Endothelial cell of umbilical vein (primary cell): ENCODE results near the gene CHN1.

Experiments used
- CTCF ChIP-seq, 2 donors: IDR thresholded peaks; 1 replicate in 1 of 2; 2 replicates in 1 of 2; pipeline ENCODE4 v1.5.1; 2011; ENCODE audit warnings: low read length in 2 of 2, mild to moderate bottlenecking in 2 of 2, moderate library complexity in 2 of 2, control low read depth in 1 of 2, inconsistent platforms in 1 of 2, low read depth in 1 of 2; ENCODE audit not compliant: insufficient read depth in 1 of 2; ENCODE audit errors: extremely low read depth in 1 of 2
- EZH2 ChIP-seq: IDR thresholded peaks from 2 replicates; pipeline ENCODE4 v1.6.1; 2012; ENCODE audit warnings: borderline replicate concordance, low read depth, mild to moderate bottlenecking, moderate library complexity, low read length, inconsistent platforms; ENCODE audit not compliant: severe bottlenecking
- FOS ChIP-seq: IDR thresholded peaks from 2 replicates; pipeline ENCODE4 v1.6.1; 2011; ENCODE audit warnings: mild to moderate bottlenecking, low read length, moderate library complexity, borderline replicate concordance; ENCODE audit not compliant: insufficient read depth
- GATA2 ChIP-seq: IDR thresholded peaks from 2 replicates; pipeline ENCODE4 v1.7.0; 2011; ENCODE audit warnings: low read depth, mild to moderate bottlenecking, moderate library complexity, mixed read lengths, low read length; ENCODE audit not compliant: insufficient read length, insufficient read depth
- JUN ChIP-seq: IDR thresholded peaks from 2 replicates; pipeline ENCODE4 v1.6.1; 2011; ENCODE audit warnings: borderline replicate concordance, low read depth; ENCODE audit not compliant: insufficient read length, insufficient read depth
- MYC ChIP-seq: IDR thresholded peaks from one replicate; pipeline ENCODE4 v1.6.1; 2011; ENCODE audit warnings: mild to moderate bottlenecking, low read depth, low read length
- POLR2A ChIP-seq: IDR thresholded peaks from 2 replicates; pipeline ENCODE4 v1.6.1; 2012; ENCODE audit warnings: low read depth, mild to moderate bottlenecking, control low read depth, low read length
- POLR2AphosphoS5 ChIP-seq: IDR thresholded peaks from 2 replicates; pipeline ENCODE4 v1.6.1; 2012; ENCODE audit warnings: low read depth, mild to moderate bottlenecking, control low read depth, low read length, moderate library complexity; ENCODE audit not compliant: insufficient read depth
- TF ChIP-seq, protein P1 (sequence below): IDR thresholded peaks from 2 replicates; pipeline ENCODE4 v1.6.1; 2011; ENCODE audit not compliant: insufficient read depth, insufficient read length

DNA sequence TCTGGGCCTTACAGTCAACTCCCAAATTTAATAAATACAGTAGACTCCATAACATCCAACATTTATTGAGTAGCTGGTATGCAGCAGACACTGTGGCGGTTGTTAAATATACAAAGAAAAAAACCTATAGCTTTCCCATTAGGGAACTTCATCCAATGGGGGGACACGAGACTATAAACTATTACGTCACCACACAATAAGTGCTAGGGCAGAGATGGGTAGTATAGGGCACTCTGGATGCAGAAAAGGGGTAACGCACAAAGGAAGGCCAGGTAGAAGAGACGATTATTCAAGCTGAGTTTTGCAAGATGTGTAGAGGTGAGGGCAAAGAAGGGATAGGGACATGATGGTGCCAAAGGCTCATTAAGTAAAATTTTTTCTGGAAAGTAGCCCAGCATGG lies 10.8 kb downstream of the CHN1 start:
- no peak for TF ChIP-seq CTCF (IDR thresholded peaks at IDR 0.05; ENCODE audit: extremely low read depth in 1 of 2, insufficient read depth in 1 of 2, low read depth in 1 of 2, low read length in 2 of 2)
- no peak for TF ChIP-seq EZH2
- no peak for TF ChIP-seq POLR2A
- TF ChIP-seq, protein P1, sequence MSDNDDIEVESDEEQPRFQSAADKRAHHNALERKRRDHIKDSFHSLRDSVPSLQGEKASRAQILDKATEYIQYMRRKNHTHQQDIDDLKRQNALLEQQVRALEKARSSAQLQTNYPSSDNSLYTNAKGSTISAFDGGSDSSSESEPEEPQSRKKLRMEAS, result no peak
- TF ChIP-seq POLR2AphosphoS5, result no peak
- no peak for TF ChIP-seq FOS
- no peak for TF ChIP-seq GATA2
- TF ChIP-seq JUN, result no peak
- no peak for TF ChIP-seq MYC
